NOMO-1 treated with DMSO at 0.1 percent for 48 hours (cell line): ENCODE results near the gene ELF3.
"Not testable (repeated sequence)": the region's sequence is repeated elsewhere in the genome, so short reads cannot be mapped to it uniquely, and the experiment has no call there.

Experiments
- DNase-seq: peaks from one replicate; lab custom pipeline; 2025; ENCODE audit not compliant: unreplicated experiment; lab: John Stamatoyannopoulos, UW

Gene ELF3

GRCh38 chr1:202063093-202063492, 52.7 kb downstream of the ELF3 start:
- DNase-seq: no peak

GRCh38 chr1:202064889-202065312, 54.5 kb downstream of the ELF3 start:
- DNase-seq: not testable (repeated sequence)
